ENCODE data around the gene ERP44. TPM values are rescaled to one million over a fixed set of nuclear protein-coding genes. Genes with fewer than 3 reads are reported as not detected.
A peak's percentile ranks its signal among the peaks of the same experiment; 100 is the strongest.

The ERP44 gene
- polyA plus RNA-seq, 1 donor (not counting 4 experiments of a cell fraction or from before 2014, with no cell fraction given): 17.6 TPM

GRCh38 chr9:99967457-99967856, 131.3 kb downstream of the ERP44 start:
- H3K9ac ChIP-seq (ENCODE audit: control insufficient read depth, extremely low read depth, insufficient read depth, low read length): no peak overlapping the region
- no peaks in the 10 kb centered on the region for H3K9me3 ChIP-seq (ENCODE audit: control insufficient read depth, low read depth, low read length)
- H3K4me1 ChIP-seq (ENCODE audit: control insufficient read depth, extremely low read depth, insufficient read depth, low read length): peaks cover 8% of the 10 kb centered on the region
- TF ChIP-seq EZH2 (IDR thresholded peaks at IDR 0.05; ENCODE audit: low read length) (no peak), CTCF (optimal IDR thresholded peaks at IDR 0.05 in 1 of 3, IDR thresholded peaks at IDR 0.05 in 1 of 3, conservative IDR thresholded peaks at IDR 0.05 in 1 of 3; ENCODE audit: extremely low read depth in 1 of 3, insufficient read depth in 2 of 3, low read length in 3 of 3) (no peak)
- H3K27me3 ChIP-seq (ENCODE audit: control insufficient read depth, extremely low read depth, insufficient read depth, low read length): no peaks in the 10 kb centered on the region
- H3K9me1 ChIP-seq (ENCODE audit: control insufficient read depth, extremely low read depth, insufficient read depth, low read length): no peaks in the 10 kb centered on the region
- no peaks in the 10 kb centered on the region for H3K79me2 ChIP-seq (ENCODE audit: control insufficient read depth, insufficient read depth, low read length)
- H4K20me1 ChIP-seq (ENCODE audit: control insufficient read depth, extremely low read depth, insufficient read depth, low read length): no peaks in the 10 kb centered on the region
- H3K27ac ChIP-seq (ENCODE audit: control insufficient read depth, insufficient read depth, low read length): no peak overlapping the region
- DNase-seq (ENCODE audit: low read depth, low spot score) (no peak), FAIRE-seq (no peak)
- no peak overlapping the region for H3K4me2 ChIP-seq (ENCODE audit: control insufficient read depth, extremely low read depth, insufficient read depth, low read depth, low read length)
- H3K36me3 ChIP-seq (ENCODE audit: control insufficient read depth in 2 of 2, extremely low read depth in 1 of 2, insufficient read depth in 2 of 2, low read length in 2 of 2): peaks cover 5 to 8% of the 10 kb centered on the region in 2 experiments
- H2AFZ ChIP-seq (ENCODE audit: control insufficient read depth, low read length): no peak overlapping the region
- H3K4me3 ChIP-seq (ENCODE audit: control insufficient read depth in 2 of 3, extremely low read depth in 1 of 3, insufficient read depth in 2 of 3, low read depth in 1 of 3, low read length in 3 of 3): no peak overlapping the region
- dilution Hi-C loops (cut with MboI; ENCODE audit: extremely low pct_ligation_motif_present, low sequenced_read_pairs): no loop called here

- DNase-seq (ENCODE audit: low read depth, low spot score): peak; percentile 35
- Histone ChIP-seq H3K4me3 (ENCODE audit: control insufficient read depth in 2 of 3, extremely low read depth in 1 of 3, insufficient read depth in 2 of 3, low read depth in 1 of 3, low read length in 3 of 3) (no peak overlapping the region), H4K20me1 (ENCODE audit: control insufficient read depth, extremely low read depth, insufficient read depth, low read length) (no peaks in the 10 kb centered on the region), H3K27me3 (ENCODE audit: control insufficient read depth, extremely low read depth, insufficient read depth, low read length) (no peaks in the 10 kb centered on the region), H3K9me3 (ENCODE audit: control insufficient read depth, low read depth, low read length) (no peaks in the 10 kb centered on the region), H3K4me1 (ENCODE audit: control insufficient read depth, extremely low read depth, insufficient read depth, low read length) (peaks cover 8% of the 10 kb centered on the region), H2AFZ (ENCODE audit: control insufficient read depth, low read length) (no peak overlapping the region), H3K36me3 (ENCODE audit: control insufficient read depth in 2 of 2, extremely low read depth in 1 of 2, insufficient read depth in 2 of 2, low read length in 2 of 2) (peaks cover 5 to 7% of the 10 kb centered on the region in 2 experiments), H3K4me2 (ENCODE audit: control insufficient read depth, extremely low read depth, insufficient read depth, low read depth, low read length) (no peak overlapping the region), H3K9me1 (ENCODE audit: control insufficient read depth, extremely low read depth, insufficient read depth, low read length) (no peaks in the 10 kb centered on the region), H3K27ac (ENCODE audit: control insufficient read depth, insufficient read depth, low read length) (no peak overlapping the region), H3K9ac (ENCODE audit: control insufficient read depth, extremely low read depth, insufficient read depth, low read length) (no peak overlapping the region), H3K79me2 (ENCODE audit: control insufficient read depth, insufficient read depth, low read length) (no peaks in the 10 kb centered on the region)
- FAIRE-seq: peak; percentile 75
- TF ChIP-seq EZH2 (IDR thresholded peaks at IDR 0.05; ENCODE audit: low read length) (no peak), CTCF (optimal IDR thresholded peaks at IDR 0.05 in 1 of 3, IDR thresholded peaks at IDR 0.05 in 1 of 3, conservative IDR thresholded peaks at IDR 0.05 in 1 of 3; ENCODE audit: extremely low read depth in 1 of 3, insufficient read depth in 2 of 3, low read length in 3 of 3) (no peak)
- dilution Hi-C loops (cut with MboI; ENCODE audit: extremely low pct_ligation_motif_present, low sequenced_read_pairs): no loop called here
Measured at GRCh38 chr9:99966716-99967115, 132.1 kb downstream of the ERP44 start.
